GM13976 (cell line): ENCODE data around the gene EPHA7.

ENCODE experiments used
- DNase-seq: peaks from one replicate; pipeline ENCODE4 v3.0.0; 2012; ENCODE audit warnings: low spot score
- in situ Hi-C: fragments of 300-500 bp; cut with MboI; formaldehyde crosslinking; loops from one replicate; pipeline ENCODE4 v1.12.0; 2022; ENCODE audit warnings: low sequenced_read_pairs, mixed read lengths, inconsistent platforms; ENCODE audit not compliant: unreplicated experiment
- TF ChIP-seq, protein P1 (sequence below): IDR thresholded peaks from 2 replicates; pipeline ENCODE4 v1.5.1; 2012; ENCODE audit warnings: borderline replicate concordance, mild to moderate bottlenecking; ENCODE audit not compliant: insufficient read depth; ENCODE audit errors: extremely low read depth, missing control alignments, control extremely low read depth

The EPHA7 gene

DNA sequence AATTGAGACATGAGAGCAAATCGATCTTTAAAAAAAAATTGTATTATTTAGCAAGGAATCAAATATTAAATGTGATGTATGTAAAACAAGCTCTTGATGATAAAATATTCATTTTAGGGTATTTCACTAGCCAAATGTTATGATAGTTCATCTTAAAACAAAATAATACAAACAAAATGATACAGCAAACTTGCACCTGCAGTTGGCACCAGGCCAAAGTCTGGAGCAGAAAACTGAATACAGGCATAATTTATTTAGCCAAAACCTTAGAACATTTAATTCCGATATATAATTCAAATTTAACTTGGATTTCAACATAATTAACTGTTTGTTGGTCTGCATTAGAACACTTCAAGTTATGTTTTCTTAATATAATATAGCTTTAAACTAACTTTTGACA is 60.9 kb downstream of the EPHA7 start:
- no peak for DNase-seq
- TF ChIP-seq, protein P1, sequence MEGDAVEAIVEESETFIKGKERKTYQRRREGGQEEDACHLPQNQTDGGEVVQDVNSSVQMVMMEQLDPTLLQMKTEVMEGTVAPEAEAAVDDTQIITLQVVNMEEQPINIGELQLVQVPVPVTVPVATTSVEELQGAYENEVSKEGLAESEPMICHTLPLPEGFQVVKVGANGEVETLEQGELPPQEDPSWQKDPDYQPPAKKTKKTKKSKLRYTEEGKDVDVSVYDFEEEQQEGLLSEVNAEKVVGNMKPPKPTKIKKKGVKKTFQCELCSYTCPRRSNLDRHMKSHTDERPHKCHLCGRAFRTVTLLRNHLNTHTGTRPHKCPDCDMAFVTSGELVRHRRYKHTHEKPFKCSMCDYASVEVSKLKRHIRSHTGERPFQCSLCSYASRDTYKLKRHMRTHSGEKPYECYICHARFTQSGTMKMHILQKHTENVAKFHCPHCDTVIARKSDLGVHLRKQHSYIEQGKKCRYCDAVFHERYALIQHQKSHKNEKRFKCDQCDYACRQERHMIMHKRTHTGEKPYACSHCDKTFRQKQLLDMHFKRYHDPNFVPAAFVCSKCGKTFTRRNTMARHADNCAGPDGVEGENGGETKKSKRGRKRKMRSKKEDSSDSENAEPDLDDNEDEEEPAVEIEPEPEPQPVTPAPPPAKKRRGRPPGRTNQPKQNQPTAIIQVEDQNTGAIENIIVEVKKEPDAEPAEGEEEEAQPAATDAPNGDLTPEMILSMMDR, result no peak
- in situ Hi-C loops, result no loop called here

DNA sequence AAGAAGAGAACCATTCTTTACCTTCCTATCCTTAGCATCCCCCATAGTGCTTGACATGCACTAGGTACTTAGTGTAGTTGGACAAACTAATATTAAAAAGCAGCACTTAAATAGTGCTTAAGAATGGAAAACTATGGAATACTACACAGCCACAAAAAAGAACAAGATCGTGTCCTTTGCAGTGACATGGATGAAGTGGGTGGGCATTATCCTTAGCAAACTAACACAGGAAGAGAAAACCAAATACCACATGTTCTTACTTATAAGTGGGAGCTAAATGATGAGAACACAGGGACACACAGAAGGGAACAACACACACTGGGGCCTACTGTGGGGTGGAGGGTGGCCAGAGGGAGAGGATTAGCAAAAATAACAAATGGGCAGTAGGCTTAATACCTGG is 66.8 kb downstream of the EPHA7 start:
- no peak for DNase-seq
- in situ Hi-C loops, result no loop called here
- TF ChIP-seq, protein P1, result no peak

DNA sequence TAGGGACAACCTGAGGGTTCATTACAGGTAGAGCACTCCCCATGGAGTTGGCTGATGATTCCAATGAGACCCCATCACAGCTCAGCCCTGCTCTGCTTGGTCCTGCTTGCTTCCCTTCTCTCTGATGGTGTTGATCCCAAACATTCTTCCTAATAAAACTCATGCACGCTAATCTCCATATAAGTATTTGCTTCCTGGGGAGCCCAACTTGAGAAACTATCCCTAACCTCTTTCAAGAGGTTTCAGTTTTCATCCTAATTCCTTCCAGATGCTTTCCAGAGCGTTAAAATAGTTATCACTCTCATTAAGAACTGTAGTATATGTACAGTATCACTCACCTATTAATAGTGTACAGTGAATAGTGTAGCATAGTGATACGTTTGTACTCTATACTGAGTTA is 68.1 kb downstream of the EPHA7 start:
- in situ Hi-C loops, result no loop called here
- TF ChIP-seq, protein P1, result no peak
- no peak for DNase-seq

DNA sequence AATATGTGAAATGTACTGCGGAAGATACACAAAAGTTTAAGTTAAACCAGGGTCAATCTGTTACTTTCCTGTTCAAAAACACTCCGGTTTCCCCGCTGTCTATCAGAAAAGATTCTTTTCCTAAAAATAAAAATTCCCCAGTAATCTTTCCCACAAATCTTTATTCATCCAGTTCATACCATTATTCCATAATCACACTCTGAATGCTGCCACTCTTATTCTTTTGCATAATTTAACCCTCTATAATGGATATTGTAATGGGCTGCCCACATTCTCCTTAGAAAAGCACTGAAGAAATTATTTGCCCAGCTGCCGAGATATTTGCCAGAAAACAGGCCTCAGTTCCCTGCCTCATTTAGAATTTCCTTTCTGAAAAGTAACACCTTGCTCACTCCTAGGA is 68.6 kb downstream of the EPHA7 start:
- in situ Hi-C loops, result no loop called here
- DNase-seq, result no peak
- TF ChIP-seq, protein P1, result no peak

DNA sequence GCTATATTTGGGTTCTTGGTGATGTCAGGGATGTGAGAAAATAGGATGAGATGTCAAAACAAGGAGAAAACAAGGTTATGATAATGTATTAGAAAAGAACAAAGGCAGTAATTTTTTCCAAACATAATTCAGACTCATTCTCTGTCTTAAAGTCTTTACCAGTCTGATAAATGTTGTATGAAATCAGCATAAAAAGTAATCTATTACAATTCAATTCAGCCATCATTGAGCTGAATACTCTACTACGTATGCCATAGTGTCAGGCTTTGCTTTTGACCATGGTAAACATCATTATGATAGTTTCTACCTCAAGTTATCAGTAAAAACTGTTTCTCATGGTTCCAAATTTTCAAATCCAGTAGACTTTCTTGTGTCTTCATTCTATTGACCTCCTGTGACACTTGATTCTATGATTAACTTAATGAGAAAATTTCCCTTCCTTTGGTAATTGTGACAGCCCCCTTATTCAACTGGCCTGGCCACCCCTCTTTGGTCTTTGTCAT is 75.0 kb downstream of the EPHA7 start:
- in situ Hi-C loops, result no loop called here
- TF ChIP-seq, protein P1, result no peak
- DNase-seq, result no peak

DNA sequence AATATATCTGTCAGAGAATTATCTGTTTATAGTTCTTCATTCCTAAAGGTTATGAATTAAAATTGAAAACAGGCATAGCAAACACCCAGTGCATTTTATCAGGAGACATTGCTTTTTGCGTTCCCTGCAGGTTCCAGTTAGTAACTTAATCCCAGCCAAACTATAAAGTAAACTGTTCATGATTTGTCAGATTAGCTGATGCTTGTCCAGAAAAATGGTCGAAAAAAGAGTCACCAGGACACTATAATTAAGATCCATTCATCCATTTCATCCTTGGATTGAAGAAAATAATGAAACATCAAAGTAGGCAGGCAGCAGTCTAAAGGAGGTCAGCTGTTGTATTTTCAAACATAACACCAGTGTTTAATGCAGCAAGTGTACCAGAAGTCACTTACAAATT is 75.9 kb downstream of the EPHA7 start:
- TF ChIP-seq, protein P1, result no peak
- in situ Hi-C loops, result no loop called here
- no peak for DNase-seq
